Activated T-cell treated with anti-CD3 and anti-CD28 coated beads, Interleukin-2, amount 50 U/mL, for 1 hour (primary cell): ENCODE data around the gene IL1R2.

Experiments used
- DNase-seq: peaks from one replicate; pipeline ENCODE4 v3.0.0-alpha.2; 2020

IL1R2 gene

DNA sequence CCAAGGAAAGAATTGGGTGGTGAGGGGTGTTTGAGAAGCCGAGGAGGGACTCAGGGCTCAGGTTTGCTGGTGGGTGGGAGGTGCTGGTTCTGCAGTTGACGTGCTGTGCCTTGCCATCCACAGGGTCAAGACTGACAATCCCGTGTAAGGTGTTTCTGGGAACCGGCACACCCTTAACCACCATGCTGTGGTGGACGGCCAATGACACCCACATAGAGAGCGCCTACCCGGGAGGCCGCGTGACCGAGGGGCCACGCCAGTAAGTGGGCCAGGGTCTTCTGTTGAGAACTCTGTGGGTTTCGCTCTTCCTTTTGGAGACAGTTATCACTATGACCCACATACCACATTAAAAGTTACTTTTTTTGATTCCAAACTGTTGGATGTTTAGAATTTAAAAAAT, 32.6 kb downstream of the IL1R2 start:
- no peak for DNase-seq

DNA sequence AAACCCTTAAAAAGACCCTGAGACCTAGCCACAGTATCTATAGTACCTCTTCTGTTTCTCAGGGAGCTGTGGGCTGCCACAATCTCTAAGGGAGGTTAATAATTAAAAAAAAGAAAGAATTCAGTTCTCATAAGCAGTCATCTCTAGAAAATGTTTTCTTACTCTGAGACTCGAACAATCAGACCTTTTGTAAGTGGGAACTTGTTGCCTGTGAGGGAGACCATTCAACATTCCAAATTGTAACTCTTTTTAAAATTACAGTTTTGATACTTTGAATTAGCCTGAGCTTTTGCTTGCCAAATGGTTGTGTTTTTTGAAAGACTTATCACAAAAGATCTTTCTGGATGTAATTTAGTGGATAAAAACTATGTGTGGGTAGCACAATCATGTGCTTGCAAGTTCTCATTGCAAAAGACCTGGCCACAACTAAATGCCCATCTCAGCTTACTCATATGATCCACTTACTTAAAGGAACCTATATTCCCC, 33.3 kb downstream of the IL1R2 start:
- DNase-seq: no peak

GRCh38 chr2:102025583-102026267, 34.0 kb downstream of the IL1R2 start:
- DNase-seq: no peak

GRCh38 chr2:102027036-102027980, 35.5 kb downstream of the IL1R2 start:
- no peak for DNase-seq

DNA sequence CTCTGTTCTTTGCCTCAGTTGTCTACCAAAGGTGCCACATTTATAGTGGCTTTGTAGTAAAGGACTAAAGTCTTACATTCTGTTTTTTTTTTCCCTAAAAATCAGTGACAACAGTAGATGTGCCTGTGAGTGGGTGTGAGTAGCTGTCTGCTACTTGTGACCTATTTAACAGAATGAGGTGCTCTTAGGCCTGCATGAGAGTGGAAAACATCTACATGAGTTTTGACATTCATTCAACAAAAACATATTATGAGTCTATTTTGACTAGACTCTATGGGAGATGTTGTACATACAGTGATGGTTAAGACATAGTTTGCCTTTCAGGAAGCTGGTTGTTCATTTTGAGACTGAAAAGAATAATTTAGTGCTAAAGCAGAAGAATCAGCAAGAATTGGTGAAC, 36.7 kb downstream of the IL1R2 start:
- DNase-seq: no peak

DNA sequence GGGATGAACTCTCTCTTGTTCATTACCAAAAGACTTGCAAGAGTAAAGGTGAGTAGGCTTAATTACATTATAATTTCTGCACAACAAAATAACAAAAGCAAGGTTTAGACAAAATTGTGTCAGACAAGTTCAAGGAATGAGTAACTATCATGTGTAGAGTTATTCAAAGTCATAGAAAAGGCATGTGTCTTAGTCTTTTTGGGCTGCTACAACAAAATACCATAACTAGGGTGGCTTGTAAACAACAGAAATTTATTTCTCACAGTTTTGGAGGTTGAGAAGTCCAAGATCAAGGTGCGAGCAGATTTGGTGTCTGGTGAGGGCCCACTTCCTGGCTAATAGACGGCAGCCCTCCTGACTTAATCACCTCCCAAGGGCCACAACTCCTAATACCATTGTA, 37.6 kb downstream of the IL1R2 start:
- no peak for DNase-seq

DNA sequence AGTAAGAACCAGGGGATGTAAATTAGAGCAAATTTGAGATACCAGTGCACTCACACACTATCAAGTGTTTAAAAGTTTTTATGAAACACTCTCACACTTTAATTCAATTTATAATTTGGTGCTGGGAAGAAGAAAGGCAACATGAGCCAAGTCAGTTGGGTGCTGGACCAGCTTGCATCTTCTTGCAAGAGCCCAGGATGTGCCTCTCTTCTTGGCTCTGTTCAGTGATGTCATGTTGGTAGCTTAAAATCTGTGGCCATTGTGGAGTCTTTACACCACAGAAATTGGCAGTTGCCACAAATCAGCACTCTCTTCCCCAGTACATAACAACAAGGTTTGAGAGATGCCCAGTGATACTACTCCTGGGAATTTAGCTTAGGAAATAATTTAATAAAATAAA, 38.2 kb downstream of the IL1R2 start:
- DNase-seq: no peak

GRCh38 chr2:102030502-102030854, 38.7 kb downstream of the IL1R2 start:
- no peak for DNase-seq

- DNase-seq: no peak
Measured at GRCh38 chr2:102030855-102031527, 39.2 kb downstream of the IL1R2 start.

DNA sequence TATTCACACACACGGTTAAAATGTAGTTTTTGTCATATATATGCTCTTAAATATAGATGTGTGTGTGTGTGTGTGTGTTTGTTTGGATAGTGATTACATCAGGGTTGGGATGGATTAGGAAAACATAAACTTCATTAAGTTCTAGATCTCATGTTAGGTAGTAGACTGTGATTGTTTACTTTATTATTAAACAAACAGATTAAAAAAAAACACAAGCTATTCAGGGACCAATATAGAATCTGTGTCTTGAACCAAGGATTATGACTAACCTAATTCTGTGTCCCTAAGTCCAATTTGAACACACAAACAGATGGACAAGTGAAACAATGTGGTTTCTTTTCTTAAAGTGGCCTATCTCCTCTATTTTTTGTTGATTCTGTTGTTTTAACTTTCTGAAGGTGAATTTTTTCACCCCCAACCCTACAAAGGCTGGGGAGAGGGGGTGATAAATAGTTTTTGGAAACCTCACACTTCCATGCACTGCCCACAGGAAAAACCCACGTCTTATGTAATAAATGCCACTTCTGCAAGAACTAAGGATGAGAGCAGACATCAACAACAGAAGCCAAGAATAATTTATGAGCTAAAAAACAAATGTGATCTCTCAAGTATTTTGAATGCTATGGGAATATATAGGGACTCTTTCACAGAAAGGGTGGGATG, 40.7 kb downstream of the IL1R2 start:
- DNase-seq: no peak

- no peak for DNase-seq
Measured at GRCh38 chr2:102033031-102033749, 41.4 kb downstream of the IL1R2 start.

GRCh38 chr2:102033750-102034682, 42.3 kb downstream of the IL1R2 start:
- DNase-seq: no peak

DNA sequence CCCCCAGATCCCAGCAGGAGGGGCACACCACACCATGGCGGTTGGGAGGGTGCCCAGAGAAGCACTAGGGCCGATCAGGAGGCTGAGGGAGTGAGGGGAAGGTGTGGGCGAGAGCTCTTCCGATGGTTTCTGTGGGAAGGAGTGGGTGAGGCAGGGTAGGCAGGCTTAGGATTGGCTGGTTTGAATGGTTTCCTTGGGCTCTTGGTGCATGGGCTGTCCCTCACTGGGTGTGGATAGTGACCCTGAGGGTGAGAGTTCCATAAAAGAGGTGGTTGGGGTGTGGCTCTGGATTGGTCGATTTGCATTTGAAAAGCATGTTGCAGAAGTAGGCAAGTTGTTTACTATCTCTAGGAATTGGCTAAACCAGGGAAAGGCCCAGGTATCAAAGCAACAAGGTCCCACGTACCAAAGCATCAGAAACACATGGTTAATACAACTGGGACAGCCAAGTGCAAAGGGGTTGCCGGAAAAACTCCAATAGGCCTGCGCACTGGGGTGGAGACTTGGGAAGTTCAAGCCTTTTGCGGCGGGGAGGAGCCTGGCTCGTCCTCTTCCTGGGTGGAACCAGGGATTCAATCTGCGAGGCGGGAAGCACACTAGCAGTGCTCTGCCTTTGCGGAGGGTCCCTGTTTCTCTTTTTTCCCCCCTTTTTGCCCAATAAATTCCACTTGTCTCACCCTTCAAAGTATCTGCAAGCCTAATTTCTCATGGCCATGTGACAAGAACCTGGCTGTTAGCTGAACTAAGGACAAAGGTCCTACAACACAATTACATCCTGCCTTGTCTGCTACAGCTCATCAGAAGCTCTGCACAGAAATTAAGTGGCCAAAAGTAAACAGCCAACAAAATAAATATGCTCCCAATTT, 43.2 kb downstream of the IL1R2 start:
- DNase-seq: no peak

DNA sequence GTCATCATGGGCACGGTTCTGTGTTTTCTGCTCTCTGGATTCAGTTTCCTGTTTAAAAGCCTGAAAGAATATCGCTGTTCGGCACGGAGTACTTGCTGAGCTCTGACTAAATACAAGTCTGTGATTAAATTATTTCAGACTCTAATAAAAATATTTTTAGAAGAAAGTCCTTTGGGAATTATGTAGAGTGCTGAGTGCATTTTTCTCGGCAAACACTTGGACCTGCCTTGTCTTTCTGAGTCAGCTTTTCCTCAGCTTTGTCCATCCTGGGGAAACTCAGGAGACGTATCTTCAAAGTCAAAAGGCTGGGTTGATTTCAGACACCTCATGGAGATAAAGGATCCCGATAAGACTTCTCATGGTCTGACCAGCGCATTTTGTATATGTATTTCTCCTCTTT, 45.9 kb downstream of the IL1R2 start:
- no peak for DNase-seq

- no peak for DNase-seq
Measured at GRCh38 chr2:102040229-102040628, 48.5 kb downstream of the IL1R2 start.

- no peak for DNase-seq
Measured at GRCh38 chr2:102041351-102041750, 49.6 kb downstream of the IL1R2 start.

- no peak for DNase-seq
Measured at GRCh38 chr2:102042196-102043081, 50.7 kb downstream of the IL1R2 start.

DNA sequence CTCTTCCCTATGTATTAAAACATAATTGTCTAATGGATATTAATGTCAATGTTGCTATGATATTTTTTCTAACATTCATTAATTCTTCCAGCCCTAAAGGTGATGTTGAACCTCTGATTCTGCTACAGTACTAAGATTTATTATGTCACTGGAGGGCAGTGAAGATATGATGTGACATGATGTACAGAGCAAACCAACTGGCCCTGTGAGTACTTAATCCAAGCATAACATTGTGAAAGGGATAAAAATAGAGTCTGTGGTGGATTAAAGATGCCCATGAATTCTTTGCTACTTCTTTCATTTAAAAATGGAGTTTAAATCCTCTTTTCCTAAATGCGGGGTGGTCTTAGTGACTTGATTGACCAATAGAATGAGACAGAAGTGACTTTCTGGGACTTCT, 51.8 kb downstream of the IL1R2 start:
- DNase-seq: no peak

DNA sequence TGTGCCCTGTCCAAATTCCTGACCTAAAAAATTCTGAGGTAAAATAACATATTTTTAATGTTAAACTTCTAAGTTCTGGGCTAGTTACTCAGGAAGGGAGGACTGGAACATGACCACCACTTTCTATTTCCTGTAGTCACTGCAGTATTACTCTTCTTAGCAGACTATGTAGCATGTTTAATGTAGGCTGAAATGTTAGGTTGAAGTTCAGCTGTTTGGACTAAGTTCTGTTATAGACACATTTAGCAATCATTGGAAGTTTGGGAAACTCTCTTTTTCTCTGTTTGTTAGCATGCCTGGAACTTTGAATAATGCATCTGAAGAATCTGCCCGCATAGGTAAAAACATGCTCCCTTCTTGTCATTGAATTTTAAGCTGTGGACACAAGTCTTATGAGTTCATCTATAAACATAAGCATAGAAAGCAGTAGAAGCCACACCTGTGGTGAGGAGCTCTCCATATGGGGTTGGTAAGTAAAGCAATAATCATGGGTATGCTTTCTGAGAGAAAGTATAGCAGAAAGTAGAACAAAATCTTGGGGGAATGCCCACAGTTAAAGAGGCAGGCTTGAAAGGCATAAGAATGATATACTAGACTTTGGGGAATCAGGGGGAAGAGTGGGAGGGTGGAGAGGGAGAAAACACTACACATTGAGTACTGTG, 52.6 kb downstream of the IL1R2 start:
- no peak for DNase-seq
